Pons (tissue), 1 donor: Measurements from ENCODE around the gene PARVB.

Source experiments
- DNase-seq: peaks from one replicate; pipeline ENCODE4 v3.0.0-alpha.2; 2016; ENCODE audit warnings: low spot score

The PARVB gene

GRCh38 chr22:44201665-44202064 lies 177.6 kb downstream of the PARVB start:
- no peak for DNase-seq

- no peak for DNase-seq
These were observed 178.2 kb downstream of the PARVB start for GRCh38 chr22:44202261-44202789.

- DNase-seq: no peak
These were observed 179.1 kb downstream of the PARVB start for GRCh38 chr22:44203203-44203602.

- no peak for DNase-seq
These were observed 180.8 kb downstream of the PARVB start for GRCh38 chr22:44204739-44205515.

GRCh38 chr22:44205516-44206329 lies 181.6 kb downstream of the PARVB start:
- no peak for DNase-seq

- no peak for DNase-seq
These were observed 182.2 kb downstream of the PARVB start for GRCh38 chr22:44206330-44206645.

GRCh38 chr22:44206696-44207095 lies 182.6 kb downstream of the PARVB start:
- DNase-seq: no peak

- DNase-seq: no peak
These were observed 183.3 kb downstream of the PARVB start for GRCh38 chr22:44207173-44207980.

- DNase-seq: no peak
These were observed 183.8 kb downstream of the PARVB start for GRCh38 chr22:44207981-44208317.

GRCh38 chr22:44209343-44209742 lies 185.2 kb downstream of the PARVB start:
- DNase-seq: no peak

- DNase-seq: no peak
These were observed 186.6 kb downstream of the PARVB start for GRCh38 chr22:44210722-44211121.

GRCh38 chr22:44211256-44211945 lies 187.3 kb downstream of the PARVB start:
- DNase-seq: no peak

GRCh38 chr22:44211946-44212930 lies 188.1 kb downstream of the PARVB start:
- DNase-seq: no peak

- no peak for DNase-seq
These were observed 188.8 kb downstream of the PARVB start for GRCh38 chr22:44212936-44213335.

- no peak for DNase-seq
These were observed 189.5 kb downstream of the PARVB start for GRCh38 chr22:44213489-44214043.

GRCh38 chr22:44214187-44214586 lies 190.1 kb downstream of the PARVB start:
- DNase-seq: no peak

GRCh38 chr22:44214764-44215163 lies 190.7 kb downstream of the PARVB start:
- DNase-seq: no peak

- no peak for DNase-seq
These were observed 191.2 kb downstream of the PARVB start for GRCh38 chr22:44215287-44215686.

- DNase-seq: no peak
These were observed 193.2 kb downstream of the PARVB start for GRCh38 chr22:44217346-44217745.

- no peak for DNase-seq
These were observed 194.0 kb downstream of the PARVB start for GRCh38 chr22:44218071-44218470.
